ENCODE results near the gene TBL3. TPM values are rescaled to one million over a fixed set of nuclear protein-coding genes. Genes with fewer than 3 reads are reported as not detected.
A peak's percentile ranks its signal among the peaks of the same experiment; 100 is the strongest.

Gene TBL3
- total RNA-seq, 2 experiments from 2014 or later = 12.7 to 15.5 TPM

- H3K27ac Mint-ChIP-seq = no peak overlapping the region
- ATAC-seq (ENCODE audit: poor library complexity) (no peak), DNase-seq (peak in 1 of 14 experiments; percentile 34)
- no peaks in the 10 kb centered on the region for H3K36me3 ChIP-seq (ENCODE audit: insufficient read depth, low read length)
- intact Hi-C loops (cut with DNase I, micrococcal nuclease) = no loop called here
- H3K27ac ChIP-seq (ENCODE audit: low read depth in 1 of 2, low read length in 2 of 2) = no peak overlapping the region
- H3K4me1 ChIP-seq (ENCODE audit: insufficient read depth, low read length) = peaks cover 22% of the 10 kb centered on the region
- TF ChIP-seq CTCF (IDR thresholded peaks at IDR 0.05) = no peak
- H3K36me3 Mint-ChIP-seq (ENCODE audit: low read depth) = peaks cover 7% of the 10 kb centered on the region
- H3K9me3 Mint-ChIP-seq = no peaks in the 10 kb centered on the region
- peaks cover 18% of the 10 kb centered on the region for H3K4me1 Mint-ChIP-seq (ENCODE audit: low read depth)
- no peaks in the 10 kb centered on the region for H3K27me3 Mint-ChIP-seq
- H3K9me3 ChIP-seq (ENCODE audit: control insufficient read depth in 1 of 2, insufficient read depth in 1 of 2, low read length in 2 of 2) = no peaks in the 10 kb centered on the region
- ChIA-PET CTCF (no interaction called here), POLR2A (interaction anchor here (1.0 kb wide), 1 partner anchor 209 kb away, joined by 3 read pairs; the partner anchor contains the start of gene TRAF7)
- no peak overlapping the region for H3K4me3 Mint-ChIP-seq
- H3K4me3 ChIP-seq (ENCODE audit: low read length) = no peak overlapping the region
- no peaks in the 10 kb centered on the region for H3K27me3 ChIP-seq (ENCODE audit: control insufficient read depth in 1 of 2, insufficient read depth in 2 of 2, low read length in 2 of 2)
Measured at GRCh38 chr16:1946495-1947368, 25.1 kb upstream of the TBL3 start.

- POLR2A ChIA-PET = interaction anchor here (1.0 kb wide), 1 partner anchor 208 kb away, joined by 3 read pairs; the partner anchor contains the start of gene TRAF7
- no peak overlapping the region for H3K4me3 Mint-ChIP-seq
- peaks cover 18% of the 10 kb centered on the region for H3K4me1 Mint-ChIP-seq (ENCODE audit: low read depth)
- peaks cover 7% of the 10 kb centered on the region for H3K36me3 Mint-ChIP-seq (ENCODE audit: low read depth)
- no peak overlapping the region for H3K4me3 ChIP-seq (ENCODE audit: low read length)
- no peak for ATAC-seq (ENCODE audit: poor library complexity)
- no peaks in the 10 kb centered on the region for H3K27me3 Mint-ChIP-seq
- no peaks in the 10 kb centered on the region for H3K36me3 ChIP-seq (ENCODE audit: insufficient read depth, low read length)
- no peak for TF ChIP-seq CTCF (IDR thresholded peaks at IDR 0.05)
- no peak overlapping the region for H3K27ac ChIP-seq (ENCODE audit: low read depth in 1 of 2, low read length in 2 of 2)
- H3K9me3 ChIP-seq (ENCODE audit: control insufficient read depth in 1 of 2, insufficient read depth in 1 of 2, low read length in 2 of 2) = no peaks in the 10 kb centered on the region
- no peak overlapping the region for H3K27ac Mint-ChIP-seq
- CTCF ChIA-PET = no interaction called here
- H3K4me1 ChIP-seq (ENCODE audit: insufficient read depth, low read length) = peaks cover 17% of the 10 kb centered on the region
- DNase-seq = no peak
- H3K27me3 ChIP-seq (ENCODE audit: control insufficient read depth in 1 of 2, insufficient read depth in 2 of 2, low read length in 2 of 2) = no peaks in the 10 kb centered on the region
- H3K9me3 Mint-ChIP-seq = no peaks in the 10 kb centered on the region
- intact Hi-C loops (cut with DNase I, micrococcal nuclease) = no loop called here
Measured at GRCh38 chr16:1947369-1947670, 24.5 kb upstream of the TBL3 start.

GRCh38 chr16:1949507-1949906 lies 22.3 kb upstream of the TBL3 start:
- ATAC-seq (ENCODE audit: poor library complexity) (no peak), DNase-seq (no peak)
- intact Hi-C loops (cut with DNase I, micrococcal nuclease) = no loop called here
- Histone ChIP-seq H3K36me3 (ENCODE audit: insufficient read depth, low read length) (no peaks in the 10 kb centered on the region), H3K9me3 (ENCODE audit: control insufficient read depth in 1 of 2, insufficient read depth in 1 of 2, low read length in 2 of 2) (no peaks in the 10 kb centered on the region), H3K4me3 (ENCODE audit: low read length) (no peak overlapping the region), H3K27me3 (ENCODE audit: control insufficient read depth in 1 of 2, insufficient read depth in 2 of 2, low read length in 2 of 2) (no peaks in the 10 kb centered on the region), H3K4me1 (ENCODE audit: insufficient read depth, low read length) (no peaks in the 10 kb centered on the region), H3K27ac (ENCODE audit: low read depth in 1 of 2, low read length in 2 of 2) (no peak overlapping the region)
- peaks cover 2% of the 10 kb centered on the region for H3K4me1 Mint-ChIP-seq (ENCODE audit: low read depth)
- TF ChIP-seq CTCF (IDR thresholded peaks at IDR 0.05) = no peak
- no peak overlapping the region for H3K27ac Mint-ChIP-seq
- no peaks in the 10 kb centered on the region for H3K9me3 Mint-ChIP-seq
- POLR2A ChIA-PET = no interaction called here
- H3K27me3 Mint-ChIP-seq = no peaks in the 10 kb centered on the region
- no peak overlapping the region for H3K4me3 Mint-ChIP-seq
- no peaks in the 10 kb centered on the region for H3K36me3 Mint-ChIP-seq (ENCODE audit: low read depth)
- CTCF ChIA-PET = no interaction called here

Measured in CD4-positive, alpha-beta T cell (primary cell).